ENCODE results near the gene INSYN2A. TPM values are rescaled to one million over a fixed set of nuclear protein-coding genes. Genes with fewer than 3 reads are reported as not detected.

The INSYN2A gene
- total RNA-seq, 4 donors from 2014 or later, result 0.33 to 0.52 (median 0.42) TPM; not detected in 1

DNA sequence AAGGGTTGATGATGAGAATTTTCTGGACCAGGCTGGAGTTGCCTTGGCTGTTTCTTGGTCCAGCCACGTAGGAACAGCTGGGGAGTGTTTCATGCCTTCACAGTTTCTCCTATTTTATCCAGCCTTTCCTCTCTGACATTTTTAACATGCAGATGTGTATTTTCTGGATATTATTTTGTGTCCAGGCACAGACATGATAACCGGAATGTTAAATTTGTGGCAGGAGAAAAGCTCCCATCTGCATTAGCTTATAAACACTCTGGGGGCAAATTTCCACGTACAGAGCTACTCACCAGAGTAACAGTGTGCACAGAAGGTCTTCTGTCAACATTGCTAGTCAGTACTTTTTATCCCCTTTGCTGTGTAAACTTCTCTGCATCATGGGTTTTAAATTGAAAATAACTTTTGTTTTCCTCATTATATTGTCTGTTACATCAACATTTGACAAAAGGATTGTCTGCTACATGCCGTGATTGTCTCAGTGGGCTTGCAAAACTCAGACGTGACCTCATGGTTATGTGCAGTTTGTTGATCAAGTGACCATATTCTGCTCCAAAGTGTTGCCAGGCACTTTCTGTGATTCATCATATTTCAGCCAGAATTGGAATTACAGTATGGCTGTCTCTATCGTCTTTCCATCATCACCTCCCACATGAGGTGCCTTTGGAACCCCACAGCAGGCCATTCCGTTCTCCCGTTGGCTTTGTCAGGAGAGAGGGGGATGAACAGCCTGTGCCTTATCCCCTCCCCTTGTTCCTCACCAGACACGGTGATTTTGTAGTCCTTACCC is 41.4 kb downstream of the INSYN2A start:
- no peak for DNase-seq (ENCODE audit: extremely low spot score)
- Histone ChIP-seq H3K9me3 (no peaks in the 10 kb centered on the region), H3K27ac (replicated peaks in 1 of 4) (no peak overlapping the region), H3K4me3 (no peak overlapping the region), H3K36me3 (peaks cover 0 to 3% (median 0%) of the 10 kb centered on the region in 4 donors), H3K27me3 (no peaks in the 10 kb centered on the region), H3K4me1 (peaks cover 11 to 26% (median 22%) of the 10 kb centered on the region in 4 donors)
- intact Hi-C loops (cut with DNase I), result no loop called here
- 78% methylated on average over 9 of the region's 9 CpGs for WGBS
- TF ChIP-seq POLR2A (IDR thresholded peaks at IDR 0.05; ENCODE audit: low read depth) (no peak), CTCF (IDR thresholded peaks at IDR 0.05) (no peak), EP300 (IDR thresholded peaks at IDR 0.05) (no peak), POLR2AphosphoS5 (IDR thresholded peaks at IDR 0.05) (peak in 1 of 2 donors; percentile 15)

GRCh38 chr10:127153181-127153580 is 43.2 kb downstream of the INSYN2A start:
- TF ChIP-seq CTCF (IDR thresholded peaks at IDR 0.05), result no peak
- TF ChIP-seq POLR2A (IDR thresholded peaks at IDR 0.05; ENCODE audit: low read depth), result no peak
- TF ChIP-seq EP300 (IDR thresholded peaks at IDR 0.05), result no peak
- TF ChIP-seq POLR2AphosphoS5 (IDR thresholded peaks at IDR 0.05), result no peak
- no peaks in the 10 kb centered on the region for H3K9me3 ChIP-seq
- no peak for DNase-seq (ENCODE audit: extremely low spot score)
- 71% methylated on average over 4 of the region's 4 CpGs for WGBS
- H3K27me3 ChIP-seq, result no peaks in the 10 kb centered on the region
- H3K4me1 ChIP-seq, result peaks cover 11 to 25% (median 18%) of the 10 kb centered on the region in 4 donors
- no peak overlapping the region for H3K4me3 ChIP-seq
- H3K27ac ChIP-seq (replicated peaks in 1 of 4), result no peak overlapping the region
- H3K36me3 ChIP-seq, result peaks cover 0 to 12% (median 0%) of the 10 kb centered on the region in 4 donors
- intact Hi-C loops (cut with DNase I), result no loop called here

DNA sequence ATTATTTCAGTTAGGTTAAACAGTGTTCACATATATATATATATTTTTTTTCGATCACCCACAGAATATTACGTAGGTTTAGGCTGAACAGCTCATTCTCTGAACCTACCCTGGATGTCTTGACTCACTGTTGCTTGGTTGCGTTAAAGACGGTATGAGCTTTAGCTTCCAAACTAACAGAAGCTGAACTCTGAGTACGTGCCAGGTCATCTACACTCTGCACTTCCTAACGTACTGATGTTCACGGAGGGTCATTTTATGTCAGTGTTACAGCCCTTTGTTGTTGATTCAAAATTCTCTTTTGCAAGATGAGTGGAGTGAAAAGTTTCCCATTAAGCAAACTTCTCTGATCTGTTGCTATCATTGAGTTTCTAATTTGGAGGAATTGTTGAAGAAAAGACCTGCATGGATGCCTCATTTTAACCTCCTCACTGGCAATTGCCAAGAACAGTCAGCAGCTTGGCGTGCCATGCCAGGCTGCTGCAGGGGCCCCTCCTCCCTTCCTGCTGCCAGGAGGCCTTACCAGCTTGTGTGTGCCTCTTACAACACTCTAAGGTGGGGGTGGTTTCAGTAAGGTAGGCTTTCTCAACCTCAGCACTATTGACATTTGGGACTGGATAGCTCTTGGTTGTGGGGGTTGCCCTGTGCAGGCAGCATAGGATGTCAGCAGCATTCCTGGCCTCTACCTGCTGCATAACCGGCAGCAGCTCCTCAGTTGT is 44.3 kb downstream of the INSYN2A start:
- Histone ChIP-seq H3K36me3 (peaks cover 0 to 12% (median 0%) of the 10 kb centered on the region in 4 donors), H3K27me3 (no peaks in the 10 kb centered on the region), H3K4me3 (no peak overlapping the region), H3K9me3 (no peaks in the 10 kb centered on the region), H3K4me1 (peaks cover under 1 to 15% (median 9%) of the 10 kb centered on the region in 4 donors), H3K27ac (replicated peaks in 1 of 4) (no peak overlapping the region)
- WGBS, result 94% methylated on average over 9 of the region's 9 CpGs
- no peak for DNase-seq (ENCODE audit: extremely low spot score)
- TF ChIP-seq CTCF (IDR thresholded peaks at IDR 0.05) (no peak), EP300 (IDR thresholded peaks at IDR 0.05) (no peak), POLR2A (IDR thresholded peaks at IDR 0.05; ENCODE audit: low read depth) (no peak)
- intact Hi-C loops (cut with DNase I), result no loop called here

DNA sequence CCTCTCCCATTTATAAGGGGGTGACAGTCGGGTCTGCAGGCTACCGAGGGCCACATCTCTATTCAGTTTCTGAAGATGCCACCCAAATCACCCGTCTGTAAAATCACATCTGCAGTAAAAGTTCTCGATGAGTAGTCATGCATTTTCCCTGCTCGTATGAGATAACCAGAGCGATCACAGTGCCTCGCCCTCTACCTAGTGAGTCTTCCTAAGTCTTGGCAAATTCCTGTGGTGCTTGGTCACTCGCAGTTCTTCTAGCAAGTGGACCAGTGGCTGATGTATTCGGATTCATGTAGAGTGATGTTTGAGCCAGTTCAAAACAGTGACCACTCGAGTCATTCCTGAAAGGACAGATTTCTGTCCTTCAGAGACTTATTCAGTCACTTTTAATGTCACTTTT is 44.9 kb downstream of the INSYN2A start:
- Histone ChIP-seq H3K27ac (replicated peaks in 1 of 4) (no peak overlapping the region), H3K27me3 (no peaks in the 10 kb centered on the region), H3K4me3 (no peak overlapping the region), H3K4me1 (peaks cover 0 to 10% (median 4%) of the 10 kb centered on the region in 4 donors), H3K36me3 (peaks cover 0 to 12% (median 0%) of the 10 kb centered on the region in 4 donors), H3K9me3 (no peaks in the 10 kb centered on the region)
- DNase-seq (ENCODE audit: extremely low spot score), result no peak
- WGBS, result 96% methylated on average over 10 of the region's 10 CpGs
- intact Hi-C loops (cut with DNase I), result no loop called here
- TF ChIP-seq POLR2A (IDR thresholded peaks at IDR 0.05; ENCODE audit: low read depth) (no peak), EP300 (IDR thresholded peaks at IDR 0.05) (no peak), CTCF (IDR thresholded peaks at IDR 0.05) (no peak), POLR2AphosphoS5 (IDR thresholded peaks at IDR 0.05) (no peak)
